Endothelial cell of umbilical vein (primary cell): Measurements from ENCODE around the gene KCNB1. TPM values are rescaled to one million over a fixed set of nuclear protein-coding genes. Genes with fewer than 3 reads are reported as not detected.

Source experiments
- BruUV-seq: library from RNA; stranded (reverse); fragments of 400-500 nt; replicated peaks from 2 replicates; lab custom pipeline; 2021; lab: Mats Ljungman, UMichigan
- CTCF ChIA-PET: fragments of 300-600, 350-600 bp; sonication (Branson Sonifier 250); formaldehyde crosslinking; loops from one replicate; lab custom pipeline; 2021; ENCODE audit warnings: antibody characterized with exemption, inconsistent platforms; lab: Charles Lee
- POLR2A ChIA-PET: fragments of 300-600, 350-600 bp; sonication (Branson Sonifier 250); formaldehyde crosslinking; loops from one replicate; lab custom pipeline; 2021; ENCODE audit warnings: antibody characterized with exemption, inconsistent platforms; lab: Charles Lee
- DNase-seq: peaks from one replicate; pipeline ENCODE4 v3.0.0-alpha.2; 2011; ENCODE audit warnings: low read depth, low spot score
- FAIRE-seq: peaks from 2 replicates; lab custom pipeline; 2011; peaks lifted over from hg19 to GRCh38; lab: Jason Lieb, UNC
- H2AFZ ChIP-seq: 2 replicates; pipeline ENCODE4 v1.6.0; 2012; ENCODE audit warnings: low read depth, low read length, control low read depth, inconsistent platforms
- H3K27ac ChIP-seq: 2 replicates; pipeline ENCODE4 v1.5.1; 2011; ENCODE audit warnings: low read depth, mild to moderate bottlenecking, control low read depth, low read length, moderate library complexity; ENCODE audit not compliant: insufficient read depth
- H3K27me3 ChIP-seq, 2 experiments: 2 replicates each; pipeline versions ENCODE4 v1.6.0 to v1.6.1; 2011; ENCODE audit warnings: low read length in 2 of 2, mixed read lengths in 1 of 2; ENCODE audit not compliant: control insufficient read depth in 2 of 2, insufficient read depth in 2 of 2
- H3K36me3 ChIP-seq, 2 experiments: 2 replicates in 1 of 2; 3 replicates in 1 of 2; pipeline ENCODE4 v1.5.1; 2011; ENCODE audit warnings: low read length in 2 of 2, mild to moderate bottlenecking in 1 of 2, moderate library complexity in 1 of 2; ENCODE audit not compliant: control insufficient read depth in 2 of 2, insufficient read depth in 2 of 2; ENCODE audit errors: extremely low read depth in 1 of 2
- H3K4me1 ChIP-seq: 3 replicates; pipeline ENCODE4 v1.5.1; 2011; ENCODE audit warnings: mild to moderate bottlenecking, low read length; ENCODE audit not compliant: control insufficient read depth, insufficient read depth; ENCODE audit errors: extremely low read depth
- H3K4me2 ChIP-seq: 2 replicates; pipeline ENCODE4 v1.6.1; 2011; ENCODE audit warnings: low read length, control low read depth, mixed read lengths; ENCODE audit not compliant: insufficient read depth
- H3K4me3 ChIP-seq, 3 experiments: fragments of 200-600 bp in 1 of 3; sonication (generic), shearing (Covaris generic) in 1 of 3; replicated peaks in 1 of 3; 2 replicates each; pipeline ENCODE4 v1.5.1; 2011 to 2016; ENCODE audit warnings: control low read depth in 3 of 3, low read length in 3 of 3, mild to moderate bottlenecking in 2 of 3, inconsistent platforms in 1 of 3, low read depth in 1 of 3, moderate library complexity in 1 of 3; ENCODE audit not compliant: insufficient read depth in 1 of 3
- H3K79me2 ChIP-seq: 2 replicates; pipeline ENCODE4 v1.6.0; 2012; ENCODE audit warnings: low read length, inconsistent platforms; ENCODE audit not compliant: control insufficient read depth, insufficient read depth
- H3K9ac ChIP-seq: replicated peaks from 2 replicates; pipeline ENCODE3; 2011; ENCODE audit warnings: low read length, control low read depth; ENCODE audit not compliant: insufficient read depth; ENCODE audit errors: extremely low read depth
- H3K9me1 ChIP-seq: replicated peaks from 3 replicates; pipeline ENCODE4 v1.6.0; 2011; ENCODE audit warnings: mild to moderate bottlenecking, low read length; ENCODE audit not compliant: control insufficient read depth, insufficient read depth; ENCODE audit errors: extremely low read depth
- H3K9me3 ChIP-seq: replicated peaks from 2 replicates; pipeline ENCODE4 v1.5.1; 2012; ENCODE audit warnings: low read length, inconsistent platforms; ENCODE audit not compliant: control insufficient read depth, insufficient read depth
- H4K20me1 ChIP-seq: replicated peaks from 2 replicates; pipeline ENCODE3; 2011; ENCODE audit warnings: mild to moderate bottlenecking, low read length; ENCODE audit not compliant: control insufficient read depth, insufficient read depth; ENCODE audit errors: extremely low read depth
- CTCF ChIP-seq, 2 donors: IDR thresholded peaks; 1 replicate in 1 of 2; 2 replicates in 1 of 2; pipeline ENCODE4 v1.5.1; 2011; ENCODE audit warnings: low read length in 2 of 2, mild to moderate bottlenecking in 2 of 2, moderate library complexity in 2 of 2, control low read depth in 1 of 2, inconsistent platforms in 1 of 2, low read depth in 1 of 2; ENCODE audit not compliant: insufficient read depth in 1 of 2; ENCODE audit errors: extremely low read depth in 1 of 2
- EZH2 ChIP-seq: IDR thresholded peaks from 2 replicates; pipeline ENCODE4 v1.6.1; 2012; ENCODE audit warnings: borderline replicate concordance, low read depth, mild to moderate bottlenecking, moderate library complexity, low read length, inconsistent platforms; ENCODE audit not compliant: severe bottlenecking
- FOS ChIP-seq: IDR thresholded peaks from 2 replicates; pipeline ENCODE4 v1.6.1; 2011; ENCODE audit warnings: mild to moderate bottlenecking, low read length, moderate library complexity, borderline replicate concordance; ENCODE audit not compliant: insufficient read depth
- GATA2 ChIP-seq: IDR thresholded peaks from 2 replicates; pipeline ENCODE4 v1.7.0; 2011; ENCODE audit warnings: low read depth, mild to moderate bottlenecking, moderate library complexity, mixed read lengths, low read length; ENCODE audit not compliant: insufficient read length, insufficient read depth
- JUN ChIP-seq: IDR thresholded peaks from 2 replicates; pipeline ENCODE4 v1.6.1; 2011; ENCODE audit warnings: borderline replicate concordance, low read depth; ENCODE audit not compliant: insufficient read length, insufficient read depth
- MAX ChIP-seq: IDR thresholded peaks from 2 replicates; pipeline ENCODE4 v1.6.1; 2011; ENCODE audit not compliant: insufficient read depth, insufficient read length
- MYC ChIP-seq: IDR thresholded peaks from one replicate; pipeline ENCODE4 v1.6.1; 2011; ENCODE audit warnings: mild to moderate bottlenecking, low read depth, low read length
- POLR2A ChIP-seq: IDR thresholded peaks from 2 replicates; pipeline ENCODE4 v1.6.1; 2012; ENCODE audit warnings: low read depth, mild to moderate bottlenecking, control low read depth, low read length
- POLR2AphosphoS5 ChIP-seq: IDR thresholded peaks from 2 replicates; pipeline ENCODE4 v1.6.1; 2012; ENCODE audit warnings: low read depth, mild to moderate bottlenecking, control low read depth, low read length, moderate library complexity; ENCODE audit not compliant: insufficient read depth
- dilution Hi-C: fragments of 300-500 bp; cut with MboI; formaldehyde crosslinking; loops from one replicate; pipeline ENCODE4 v1.15.0; 2019; ENCODE audit warnings: low sequenced_read_pairs; ENCODE audit not compliant: extremely low pct_ligation_motif_present
- intact Hi-C: fragments of 100-400 bp; cut with micrococcal nuclease; formaldehyde crosslinking; loops from one replicate; pipeline ENCODE4 v1.10.0; 2022
- polyA plus RNA-seq, 4 experiments: library from polyadenylated mRNA; depleted of rRNA in 3 of 4; stranded (reverse) in 3 of 4; unstranded in 1 of 4; fragments of >200 nt; gene quantifications; 2 replicates each; pipeline versions ENCODE4 v1.2.1 to v1.2.3, GENCODE V29; 2011 to 2012; ENCODE audit warnings: missing spikeins in 1 of 4
- total RNA-seq: library from RNA; stranded (reverse); gene quantifications from 2 replicates; pipeline ENCODE4 v1.2.3, GENCODE V29; 2021

Gene KCNB1
- total and polyA plus RNA-seq, 2 donors (not counting 3 experiments of a cell fraction or from before 2014, with no cell fraction given) = not detected

GRCh38 chr20:49511788-49512525 lies 29.5 kb upstream of the KCNB1 start:
- CTCF ChIA-PET = no interaction called here
- dilution Hi-C loops = no loop called here

More at GRCh38 chr20:49511788-49512525, 29.5 kb upstream of the KCNB1 start:
- Histone ChIP-seq H3K9me3 (no peaks in the 10 kb centered on the region), H3K36me3 (no peaks in the 10 kb centered on the region), H3K9ac (no peak overlapping the region), H3K4me3 (no peak overlapping the region), H3K9me1 (no peaks in the 10 kb centered on the region), H3K27me3 (peaks cover 2 to 3% of the 10 kb centered on the region in 2 experiments), H3K4me1 (no peaks in the 10 kb centered on the region), H3K79me2 (no peaks in the 10 kb centered on the region), H3K27ac (no peak overlapping the region), H4K20me1 (no peaks in the 10 kb centered on the region), H2AFZ (no peak overlapping the region), H3K4me2 (no peak overlapping the region)
- POLR2A ChIA-PET = no interaction called here
- intact Hi-C loops = no loop called here
- BruUV-seq = no TSS peak
- TF ChIP-seq MAX (no peak), FOS (no peak), GATA2 (no peak), JUN (no peak), EZH2 (no peak), CTCF (IDR thresholded peaks at IDR 0.05; ENCODE audit: extremely low read depth in 1 of 2, insufficient read depth in 1 of 2, low read depth in 1 of 2, low read length in 2 of 2) (no peak), MYC (no peak), POLR2AphosphoS5 (no peak), POLR2A (no peak)
- DNase-seq (no peak), FAIRE-seq (no peak)
